ENCODE data around the gene CLIC3. TPM values are rescaled to one million over a fixed set of nuclear protein-coding genes. Genes with fewer than 3 reads are reported as not detected.

The CLIC3 gene
- total RNA-seq, 2 experiments from 2014 or later: not detected

DNA sequence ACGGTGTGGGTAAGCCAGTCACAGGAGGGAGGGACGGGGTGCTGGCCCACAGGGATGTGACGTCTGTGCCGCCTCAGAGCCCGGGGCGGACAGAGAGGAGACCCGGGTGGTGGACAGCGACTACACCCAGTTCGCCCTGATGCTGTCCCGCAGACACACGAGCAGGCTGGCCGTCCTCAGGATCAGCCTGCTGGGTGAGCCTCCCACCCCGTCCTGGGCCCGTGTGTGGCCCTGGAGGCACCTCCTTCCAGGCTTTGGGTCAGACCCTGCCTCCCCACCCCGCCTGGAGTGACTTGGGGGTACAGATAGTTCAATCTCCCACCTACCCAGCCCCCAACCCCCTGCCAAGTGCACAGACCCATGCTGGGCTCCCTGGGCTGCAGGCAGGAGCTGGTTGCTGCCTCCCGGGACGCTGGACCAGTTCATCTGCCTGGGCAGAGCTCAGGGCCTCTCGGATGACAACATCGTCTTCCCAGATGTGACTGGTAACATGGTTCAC is 42.5 kb downstream of the CLIC3 start:
- ChIA-PET CTCF (interaction anchor here (1.3 kb wide), 1 partner anchor 69 kb away, joined by 4 read pairs; no protein-coding TSS in a partner anchor), POLR2A (interaction anchor here (0.6 kb wide), 1 partner anchor 116 kb away, joined by 3 read pairs; the partner anchor contains the start of gene SAPCD2)
- no peaks in the 10 kb centered on the region for H3K27me3 Mint-ChIP-seq
- DNase-seq (no peak), ATAC-seq (no peak)
- intact Hi-C loops (cut with DNase I, micrococcal nuclease): loop anchor here in 1 of 2 experiments (5.0 kb wide), 1 partner anchor 38 kb away; the partner anchor contains the start of gene PAXX
- peaks cover 3% of the 10 kb centered on the region for H3K9me3 Mint-ChIP-seq (ENCODE audit: low read depth)
- H3K4me1 Mint-ChIP-seq: no peaks in the 10 kb centered on the region
- no peak overlapping the region for H3K4me3 Mint-ChIP-seq
- H3K27ac Mint-ChIP-seq: no peak overlapping the region
- no peaks in the 10 kb centered on the region for H3K36me3 Mint-ChIP-seq (ENCODE audit: low read depth)

- no peaks in the 10 kb centered on the region for H3K36me3 Mint-ChIP-seq (ENCODE audit: low read depth)
- POLR2A ChIA-PET: interaction anchor here (0.6 kb wide), 1 partner anchor 117 kb away, joined by 3 read pairs; the partner anchor contains the start of gene SAPCD2
- H3K9me3 Mint-ChIP-seq (ENCODE audit: low read depth): peaks cover 3% of the 10 kb centered on the region
- intact Hi-C loops (cut with DNase I, micrococcal nuclease): loop anchor here in 1 of 2 experiments (5.0 kb wide), 1 partner anchor 39 kb away; the partner anchor contains the start of gene PAXX
- H3K4me1 Mint-ChIP-seq: no peaks in the 10 kb centered on the region
- CTCF ChIA-PET: interaction anchor here (1.3 to 1.6 kb wide), 2 partner anchors 69 to 76 kb away, joined by 4 read pairs; no protein-coding TSS in a partner anchor
- no peak overlapping the region for H3K27ac Mint-ChIP-seq
- H3K4me3 Mint-ChIP-seq: no peak overlapping the region
- no peaks in the 10 kb centered on the region for H3K27me3 Mint-ChIP-seq
- ATAC-seq (no peak), DNase-seq (no peak)
Observed at GRCh38 chr9:136952876-136953770, 43.2 kb downstream of the CLIC3 start.

DNA sequence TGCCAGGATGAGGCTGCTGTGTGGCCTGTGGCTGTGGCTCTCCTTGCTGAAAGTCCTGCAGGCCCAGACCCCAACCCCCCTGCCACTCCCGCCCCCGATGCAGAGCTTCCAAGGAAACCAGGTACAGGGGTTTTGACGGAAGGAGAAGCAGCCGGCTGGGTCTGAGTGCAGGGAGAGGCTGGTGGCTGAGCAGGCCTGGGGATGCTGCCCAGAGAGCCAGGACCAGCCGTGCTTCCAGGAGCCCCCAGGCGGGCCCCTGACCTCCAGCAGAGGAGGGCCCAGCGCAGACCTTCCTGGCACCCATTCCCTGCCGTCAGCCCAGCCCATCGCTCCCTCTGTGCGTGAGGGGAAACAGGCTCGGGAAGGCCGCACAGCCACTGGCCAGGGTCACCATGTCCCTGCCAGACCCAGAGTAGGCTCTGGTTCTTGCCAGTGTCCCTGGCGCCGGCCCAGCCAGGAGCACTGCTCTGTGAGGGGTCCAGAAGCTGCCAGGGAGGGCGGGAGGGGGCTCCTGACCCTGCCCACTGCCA is 44.0 kb downstream of the CLIC3 start:
- ATAC-seq: no peak
- Mint-ChIP-seq H3K27me3 (no peaks in the 10 kb centered on the region), H3K4me1 (no peaks in the 10 kb centered on the region), H3K36me3 (ENCODE audit: low read depth) (no peaks in the 10 kb centered on the region), H3K4me3 (no peak overlapping the region), H3K9me3 (ENCODE audit: low read depth) (peaks cover 3% of the 10 kb centered on the region), H3K27ac (no peak overlapping the region)
- CTCF ChIA-PET: interaction anchor here (1.6 kb wide), 1 partner anchor 77 kb away, joined by 4 read pairs; no protein-coding TSS in a partner anchor
- POLR2A ChIA-PET: no interaction called here
- DNase-seq: no peak
- intact Hi-C loops (cut with DNase I, micrococcal nuclease): loop anchor here in 1 of 2 experiments (5.0 kb wide), 1 partner anchor 40 kb away; the partner anchor contains the start of gene PAXX

DNA sequence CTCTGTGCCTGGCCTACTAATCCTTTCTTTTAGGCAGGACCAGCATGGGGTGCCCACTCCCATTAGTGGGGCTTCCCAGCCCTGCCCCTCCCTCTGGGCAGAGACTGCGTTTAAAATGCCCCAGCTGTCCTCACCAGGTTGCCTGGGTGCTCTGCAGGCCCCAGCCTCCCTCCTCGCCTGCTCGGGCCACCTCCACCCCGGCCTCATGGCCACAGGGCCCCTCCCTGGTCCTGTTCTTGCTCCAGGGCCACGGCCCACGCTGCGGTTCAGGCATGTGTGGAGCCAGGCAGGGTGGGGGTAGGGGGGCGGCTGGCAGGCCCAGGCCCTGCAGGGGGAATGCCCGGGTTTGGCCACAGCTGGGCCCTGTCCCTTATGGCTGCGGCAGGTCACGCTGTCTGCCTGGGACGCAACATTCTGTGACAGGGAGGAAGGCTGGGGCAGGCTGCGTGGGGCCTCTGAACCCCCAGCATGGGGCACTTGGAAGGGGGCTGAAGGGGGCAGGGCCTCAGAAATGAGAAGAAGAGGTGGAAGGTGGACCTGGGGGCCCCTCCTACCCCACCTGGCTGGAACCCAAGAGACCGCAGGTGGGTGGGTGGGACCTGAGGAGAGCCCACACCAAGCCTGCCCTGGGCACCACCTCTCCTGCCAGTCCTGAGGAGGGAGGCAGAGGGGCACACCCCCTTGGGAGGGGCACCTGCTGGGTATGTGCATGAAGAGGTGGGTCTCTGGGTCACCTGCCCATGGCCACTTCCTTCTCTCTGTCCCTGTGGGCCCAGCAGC is 44.6 kb downstream of the CLIC3 start, which contains the start of gene LCN12:
TSS of gene LCN12 (plus strand) at position 733 of the 780 bp plus-strand sequence. CDS start 55 bp downstream, outside the sequence.
- no peak within 1 kb of the TSS for H3K27ac Mint-ChIP-seq
- peaks cover 3% of the 10 kb centered on the region for H3K9me3 Mint-ChIP-seq (ENCODE audit: low read depth)
- ChIA-PET POLR2A (no interaction called here), CTCF (interaction anchor here (0.6 to 1.6 kb wide), 3 partner anchors 78 to 1076 kb away, joined by 3 to 4 read pairs (median 4); no protein-coding TSS in a partner anchor)
- no peak for DNase-seq
- intact Hi-C loops (cut with DNase I, micrococcal nuclease): loop anchor here in 1 of 2 experiments (5.0 kb wide), 1 partner anchor 41 kb away; the partner anchor contains the start of gene PAXX
- H3K36me3 Mint-ChIP-seq (ENCODE audit: low read depth): no peaks in the 10 kb centered on the region
- no peaks in the 10 kb centered on the region for H3K4me1 Mint-ChIP-seq
- H3K27me3 Mint-ChIP-seq: no peaks in the 10 kb centered on the region
- no peak for ATAC-seq
- no peak within 1 kb of the TSS for H3K4me3 Mint-ChIP-seq

- intact Hi-C loops (cut with DNase I, micrococcal nuclease): loop anchor here (1.0 to 5.0 kb wide), 6 partner anchors 28 to 101 kb away; partner anchors contain the start of genes PAXX (in 2 of the 2), EDF1 (in 1 of the 2), PHPT1 (in 1 of the 2) and TRAF2 (in 1 of the 2)
- ATAC-seq: no peak
- Mint-ChIP-seq H3K27me3 (no peaks in the 10 kb centered on the region), H3K4me1 (no peaks in the 10 kb centered on the region), H3K27ac (peak overlapping the region; percentile 78), H3K36me3 (ENCODE audit: low read depth) (no peaks in the 10 kb centered on the region), H3K4me3 (peak overlapping the region; percentile 78), H3K9me3 (ENCODE audit: low read depth) (no peaks in the 10 kb centered on the region)
- CTCF ChIA-PET: interaction anchor here (0.6 to 0.7 kb wide), 2 partner anchors 151 to 1075 kb away, joined by 3 to 4 read pairs; no protein-coding TSS in a partner anchor
- no peak for DNase-seq
- POLR2A ChIA-PET: no interaction called here
Observed at GRCh38 chr9:136950656-136951276, 45.6 kb downstream of the CLIC3 start.

DNA sequence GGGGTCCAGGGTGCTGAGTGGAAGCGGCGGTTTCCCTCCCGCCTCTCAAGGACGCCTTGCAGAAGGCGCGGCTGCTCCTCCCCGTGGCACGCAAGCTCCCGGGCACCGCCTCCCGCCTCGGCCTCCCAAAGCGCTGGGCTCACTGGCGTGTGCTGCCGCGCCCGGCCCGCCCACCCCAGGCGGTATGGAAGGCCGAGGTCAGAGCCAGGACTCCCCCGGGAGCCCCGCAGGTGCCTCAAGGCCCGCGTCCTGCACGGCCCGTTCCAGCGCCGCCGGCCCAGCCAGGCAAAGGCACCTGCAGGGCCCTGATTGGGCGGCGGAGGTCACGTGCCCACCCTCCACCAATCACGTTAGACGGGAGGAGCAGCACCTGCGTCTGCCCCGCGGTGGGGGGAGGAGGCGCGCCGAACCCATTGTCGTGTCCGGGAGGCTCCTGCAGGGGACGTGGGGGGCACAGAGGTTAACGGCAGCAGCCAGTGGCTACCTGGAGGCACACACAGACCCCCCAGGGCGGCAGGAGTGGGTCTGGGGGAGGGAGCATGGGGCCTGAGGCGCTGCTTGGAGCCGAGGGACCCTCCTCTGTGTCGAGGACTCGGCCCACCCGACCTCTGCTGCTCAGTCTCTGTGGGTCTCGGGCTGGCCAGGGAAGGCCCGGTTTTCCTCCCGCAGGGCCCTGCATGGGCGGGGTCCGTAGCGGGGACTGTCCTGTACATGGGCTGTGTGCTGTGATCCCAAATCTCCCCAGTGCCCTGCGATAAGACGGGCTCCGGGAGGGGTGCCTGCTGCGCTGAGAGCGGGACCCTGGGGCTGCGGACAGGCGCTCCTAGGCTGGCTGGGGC is 46.3 kb downstream of the CLIC3 start:
- peak overlapping the region; percentile 78 for H3K27ac Mint-ChIP-seq
- CTCF ChIA-PET: interaction anchor here (0.6 kb wide), 1 partner anchor 143 kb away, joined by 4 read pairs; no protein-coding TSS in a partner anchor
- ATAC-seq (peak; percentile 98), DNase-seq (peak; percentile 98)
- H3K4me3 Mint-ChIP-seq: peak overlapping the region; percentile 78
- POLR2A ChIA-PET: no interaction called here
- intact Hi-C loops (cut with DNase I, micrococcal nuclease): loop anchor here (1.0 to 5.0 kb wide), 7 partner anchors 28 to 101 kb away; partner anchors contain the start of genes PAXX (in 2 of the 2), EDF1 (in 1 of the 2), PHPT1 (in 1 of the 2) and TRAF2 (in 1 of the 2)
- H3K4me1 Mint-ChIP-seq: peaks cover 2% of the 10 kb centered on the region
- no peaks in the 10 kb centered on the region for H3K9me3 Mint-ChIP-seq (ENCODE audit: low read depth)
- no peaks in the 10 kb centered on the region for H3K27me3 Mint-ChIP-seq
- H3K36me3 Mint-ChIP-seq (ENCODE audit: low read depth): no peaks in the 10 kb centered on the region

GRCh38 chr9:136949239-136949816 is 47.0 kb downstream of the CLIC3 start:
- no peak for DNase-seq
- POLR2A ChIA-PET: no interaction called here

DNA sequence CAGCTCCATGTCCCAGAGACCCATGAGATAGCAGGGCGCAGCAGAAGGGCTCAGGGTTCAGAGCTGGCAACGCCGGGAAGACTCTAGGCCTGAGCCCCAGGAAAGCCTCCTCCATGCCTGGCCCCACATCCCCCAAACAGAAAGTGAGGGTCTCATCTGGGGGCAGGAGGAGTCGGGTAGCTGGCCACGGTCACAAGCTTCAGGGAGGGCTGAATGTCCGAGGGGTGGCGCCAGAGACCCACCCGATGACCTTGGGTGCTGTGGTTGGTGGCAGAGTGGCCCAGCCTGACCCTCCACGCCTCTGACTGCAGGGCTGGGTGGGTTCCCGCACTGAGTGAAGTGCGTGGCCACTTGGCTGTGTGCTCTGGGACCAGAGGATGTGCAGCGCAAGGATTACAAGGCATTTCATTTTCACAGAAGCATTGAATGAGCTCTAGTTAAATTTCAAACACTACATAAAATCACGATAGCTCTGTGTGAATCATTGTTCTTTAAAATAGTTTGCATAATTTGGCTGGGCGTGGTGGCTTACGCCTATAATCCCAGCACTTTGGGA is 48.3 kb downstream of the CLIC3 start:
- Mint-ChIP-seq H3K27me3 (no peaks in the 10 kb centered on the region), H3K27ac (no peak overlapping the region), H3K4me1 (peaks cover 9% of the 10 kb centered on the region), H3K9me3 (ENCODE audit: low read depth) (no peaks in the 10 kb centered on the region), H3K4me3 (peak overlapping the region; percentile 12), H3K36me3 (ENCODE audit: low read depth) (peaks cover 3% of the 10 kb centered on the region)
- POLR2A ChIA-PET: interaction anchor here (0.6 kb wide), 1 partner anchor 463 kb away, joined by 3 read pairs; no protein-coding TSS in a partner anchor
- intact Hi-C loops (cut with DNase I, micrococcal nuclease): loop anchor here in 1 of 2 experiments (1.0 kb wide), 1 partner anchor 86 kb away; no protein-coding TSS in a partner anchor
- DNase-seq: peak; percentile 51
- ATAC-seq: no peak
- CTCF ChIA-PET: interaction anchor here (0.6 to 3.8 kb wide), 14 partner anchors 18 to 181 kb away, joined by 3 to 23 read pairs (median 3); no protein-coding TSS in a partner anchor

More at GRCh38 chr9:136949239-136949816, 47.0 kb downstream of the CLIC3 start:
- H3K9me3 Mint-ChIP-seq (ENCODE audit: low read depth): no peaks in the 10 kb centered on the region
- H3K27me3 Mint-ChIP-seq: no peaks in the 10 kb centered on the region
- no peaks in the 10 kb centered on the region for H3K36me3 Mint-ChIP-seq (ENCODE audit: low read depth)
- intact Hi-C loops (cut with DNase I, micrococcal nuclease): loop anchor here in 1 of 2 experiments (1.0 kb wide), 1 partner anchor 86 kb away; no protein-coding TSS in a partner anchor
- CTCF ChIA-PET: interaction anchor here (0.6 kb wide), 1 partner anchor 462 kb away, joined by 3 read pairs; no protein-coding TSS in a partner anchor
- H3K4me1 Mint-ChIP-seq: peaks cover 5% of the 10 kb centered on the region
- peak; percentile 8 for ATAC-seq
- peak overlapping the region; percentile 72 for H3K27ac Mint-ChIP-seq
- H3K4me3 Mint-ChIP-seq: peak overlapping the region; percentile 78

All from activated CD4-positive, alpha-beta T cell treated with anti-CD3 and anti-CD28 coated beads for 36 hours (primary cell).